ENCODE data around the gene GSE1. TPM values are rescaled to one million over a fixed set of nuclear protein-coding genes. Genes with fewer than 3 reads are reported as not detected.
A peak's percentile ranks its signal among the peaks of the same experiment; 100 is the strongest.

GSE1 gene
- total and polyA plus RNA-seq, 2 of the 13 experiments (the other 11 are each of a cell fraction or from before 2014, with no cell fraction given), result 16.1 to 31.2 TPM

DNA sequence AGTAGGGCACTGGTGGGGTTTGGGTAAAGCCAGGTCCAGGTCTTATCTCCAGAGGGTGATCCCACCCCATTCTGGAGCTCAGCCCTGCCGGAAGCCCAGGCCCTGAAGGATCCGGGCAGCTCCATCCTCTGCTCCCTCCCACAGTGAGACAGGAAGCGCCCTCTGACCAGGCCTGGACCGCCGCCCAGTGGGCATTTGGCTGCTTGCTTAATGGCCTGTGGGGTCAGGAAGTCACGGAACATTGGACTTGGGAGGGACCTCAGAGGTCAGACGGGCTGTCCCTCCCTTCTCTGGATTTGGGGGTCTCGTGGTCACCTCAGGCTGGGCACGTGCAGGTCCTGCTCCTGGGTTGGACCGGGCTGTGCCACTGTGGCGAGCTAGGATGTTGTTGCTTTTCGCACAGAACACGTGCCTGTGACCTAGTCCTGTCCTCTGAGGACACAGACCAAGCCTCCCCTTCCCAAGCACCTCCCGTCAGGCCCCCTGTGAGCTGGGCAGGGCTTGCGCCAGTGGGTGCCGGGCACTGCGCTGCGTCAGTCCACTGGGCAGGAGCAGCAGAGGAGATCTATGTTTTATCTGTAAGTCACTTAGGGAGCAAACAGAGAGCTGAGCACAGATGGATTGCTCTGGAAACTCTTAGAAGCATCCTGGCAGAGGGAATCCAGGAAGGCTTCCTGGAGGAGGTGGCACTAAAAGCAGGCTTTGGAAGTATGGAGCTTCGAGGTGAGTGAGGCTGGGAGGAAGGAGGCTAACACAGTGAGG, 49.4 kb upstream of the GSE1 start (continued):
- TF ChIP-seq PPARG (CRISPR knock-in tag; conservative IDR thresholded peaks at IDR 0.05) (peak; percentile 93), ETV5 (CRISPR knock-in tag; IDR thresholded peaks at IDR 0.05; ENCODE audit: borderline replicate concordance) (peak; percentile 96), ELF1 (CRISPR knock-in tag; IDR thresholded peaks at IDR 0.05) (peak; percentile 70), TBL1XR1 (IDR thresholded peaks at IDR 0.05; ENCODE audit: borderline replicate concordance, low read length, partially characterized antibody) (no peak), HNRNPL (IDR thresholded peaks at IDR 0.05; ENCODE audit: low read depth, low read length) (peak; percentile 91), CHD2 (IDR thresholded peaks at IDR 0.05; ENCODE audit: low read depth, low read length) (no peak), ZNF383 (CRISPR knock-in tag; IDR thresholded peaks at IDR 0.05; ENCODE audit: borderline replicate concordance) (no peak), CC2D1A (CRISPR knock-in tag; IDR thresholded peaks at IDR 0.05) (no peak), SRSF1 (optimal IDR thresholded peaks at IDR 0.05; ENCODE audit: low read depth, low read length) (no peak), ZNF225 (CRISPR knock-in tag; IDR thresholded peaks at IDR 0.05) (no peak; the same call in 1 of the 2 replicates), KLF12 (CRISPR knock-in tag; IDR thresholded peaks at IDR 0.05; ENCODE audit: borderline replicate concordance) (peak; percentile 43; the same call in 1 of the 2 replicates), ZNF260 (CRISPR knock-in tag; IDR thresholded peaks at IDR 0.05; ENCODE audit: borderline replicate concordance, low read depth) (no peak), SRSF9 (IDR thresholded peaks at IDR 0.05; ENCODE audit: borderline replicate concordance, insufficient read depth, low read depth, low read length, poor library complexity, severe bottlenecking) (no peak), IKZF1 (IDR thresholded peaks at IDR 0.05) (no peak), RBM22 (optimal IDR thresholded peaks at IDR 0.05; ENCODE audit: low read length) (peak; percentile 15), PHF20 (CRISPR knock-in tag; IDR thresholded peaks at IDR 0.05) (no peak)
- TF ChIP-seq, protein P1, sequence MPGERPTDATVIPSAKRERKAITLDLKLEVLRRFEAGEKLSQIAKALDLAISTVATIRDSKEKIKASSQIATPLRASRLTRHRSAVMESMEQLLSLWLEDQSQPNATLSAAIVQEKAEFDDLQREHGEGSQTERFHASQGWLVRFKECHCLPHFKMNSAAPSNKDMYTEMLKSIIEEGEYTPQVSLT (CRISPR knock-in tag; IDR thresholded peaks at IDR 0.05; ENCODE audit: borderline replicate concordance, low read depth), result no peak
- TF ChIP-seq, protein P2, sequence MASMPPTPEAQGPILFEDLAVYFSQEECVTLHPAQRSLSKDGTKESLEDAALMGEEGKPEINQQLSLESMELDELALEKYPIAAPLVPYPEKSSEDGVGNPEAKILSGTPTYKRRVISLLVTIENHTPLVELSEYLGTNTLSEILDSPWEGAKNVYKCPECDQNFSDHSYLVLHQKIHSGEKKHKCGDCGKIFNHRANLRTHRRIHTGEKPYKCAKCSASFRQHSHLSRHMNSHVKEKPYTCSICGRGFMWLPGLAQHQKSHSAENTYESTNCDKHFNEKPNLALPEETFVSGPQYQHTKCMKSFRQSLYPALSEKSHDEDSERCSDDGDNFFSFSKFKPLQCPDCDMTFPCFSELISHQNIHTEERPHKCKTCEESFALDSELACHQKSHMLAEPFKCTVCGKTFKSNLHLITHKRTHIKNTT (CRISPR knock-in tag; IDR thresholded peaks at IDR 0.05), result no peak
- TF ChIP-seq, protein P3, sequence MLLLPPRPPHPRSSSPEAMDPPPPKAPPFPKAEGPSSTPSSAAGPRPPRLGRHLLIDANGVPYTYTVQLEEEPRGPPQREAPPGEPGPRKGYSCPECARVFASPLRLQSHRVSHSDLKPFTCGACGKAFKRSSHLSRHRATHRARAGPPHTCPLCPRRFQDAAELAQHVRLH (CRISPR knock-in tag; IDR thresholded peaks at IDR 0.05; ENCODE audit: borderline replicate concordance, low read depth), result peak; percentile 83; the same call in 1 of the 2 replicates
- TF ChIP-seq, protein P4, sequence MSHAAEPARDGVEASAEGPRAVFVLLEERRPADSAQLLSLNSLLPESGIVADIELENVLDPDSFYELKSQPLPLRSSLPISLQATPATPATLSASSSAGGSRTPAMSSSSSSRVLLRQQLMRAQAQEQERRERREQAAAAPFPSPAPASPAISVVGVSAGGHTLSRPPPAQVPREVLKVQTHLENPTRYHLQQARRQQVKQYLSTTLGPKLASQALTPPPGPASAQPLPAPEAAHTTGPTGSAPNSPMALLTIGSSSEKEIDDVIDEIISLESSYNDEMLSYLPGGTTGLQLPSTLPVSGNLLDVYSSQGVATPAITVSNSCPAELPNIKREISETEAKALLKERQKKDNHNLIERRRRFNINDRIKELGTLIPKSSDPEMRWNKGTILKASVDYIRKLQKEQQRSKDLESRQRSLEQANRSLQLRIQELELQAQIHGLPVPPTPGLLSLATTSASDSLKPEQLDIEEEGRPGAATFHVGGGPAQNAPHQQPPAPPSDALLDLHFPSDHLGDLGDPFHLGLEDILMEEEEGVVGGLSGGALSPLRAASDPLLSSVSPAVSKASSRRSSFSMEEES (CRISPR knock-in tag; IDR thresholded peaks at IDR 0.05), result no peak
- TF ChIP-seq, protein P5, sequence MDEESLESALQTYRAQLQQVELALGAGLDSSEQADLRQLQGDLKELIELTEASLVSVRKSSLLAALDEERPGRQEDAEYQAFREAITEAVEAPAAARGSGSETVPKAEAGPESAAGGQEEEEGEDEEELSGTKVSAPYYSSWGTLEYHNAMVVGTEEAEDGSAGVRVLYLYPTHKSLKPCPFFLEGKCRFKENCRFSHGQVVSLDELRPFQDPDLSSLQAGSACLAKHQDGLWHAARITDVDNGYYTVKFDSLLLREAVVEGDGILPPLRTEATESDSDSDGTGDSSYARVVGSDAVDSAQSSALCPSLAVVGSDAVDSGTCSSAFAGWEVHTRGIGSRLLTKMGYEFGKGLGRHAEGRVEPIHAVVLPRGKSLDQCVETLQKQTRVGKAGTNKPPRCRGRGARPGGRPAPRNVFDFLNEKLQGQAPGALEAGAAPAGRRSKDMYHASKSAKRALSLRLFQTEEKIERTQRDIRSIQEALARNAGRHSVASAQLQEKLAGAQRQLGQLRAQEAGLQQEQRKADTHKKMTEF (CRISPR knock-in tag; IDR thresholded peaks at IDR 0.05), result peak; percentile 49; the same call in 1 of the 2 replicates
- TF ChIP-seq, protein P6, sequence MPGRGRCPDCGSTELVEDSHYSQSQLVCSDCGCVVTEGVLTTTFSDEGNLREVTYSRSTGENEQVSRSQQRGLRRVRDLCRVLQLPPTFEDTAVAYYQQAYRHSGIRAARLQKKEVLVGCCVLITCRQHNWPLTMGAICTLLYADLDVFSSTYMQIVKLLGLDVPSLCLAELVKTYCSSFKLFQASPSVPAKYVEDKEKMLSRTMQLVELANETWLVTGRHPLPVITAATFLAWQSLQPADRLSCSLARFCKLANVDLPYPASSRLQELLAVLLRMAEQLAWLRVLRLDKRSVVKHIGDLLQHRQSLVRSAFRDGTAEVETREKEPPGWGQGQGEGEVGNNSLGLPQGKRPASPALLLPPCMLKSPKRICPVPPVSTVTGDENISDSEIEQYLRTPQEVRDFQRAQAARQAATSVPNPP (CRISPR knock-in tag; IDR thresholded peaks at IDR 0.05), result no peak
- TF ChIP-seq, protein P7, sequence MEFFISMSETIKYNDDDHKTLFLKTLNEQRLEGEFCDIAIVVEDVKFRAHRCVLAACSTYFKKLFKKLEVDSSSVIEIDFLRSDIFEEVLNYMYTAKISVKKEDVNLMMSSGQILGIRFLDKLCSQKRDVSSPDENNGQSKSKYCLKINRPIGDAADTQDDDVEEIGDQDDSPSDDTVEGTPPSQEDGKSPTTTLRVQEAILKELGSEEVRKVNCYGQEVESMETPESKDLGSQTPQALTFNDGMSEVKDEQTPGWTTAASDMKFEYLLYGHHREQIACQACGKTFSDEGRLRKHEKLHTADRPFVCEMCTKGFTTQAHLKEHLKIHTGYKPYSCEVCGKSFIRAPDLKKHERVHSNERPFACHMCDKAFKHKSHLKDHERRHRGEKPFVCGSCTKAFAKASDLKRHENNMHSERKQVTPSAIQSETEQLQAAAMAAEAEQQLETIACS (CRISPR knock-in tag; IDR thresholded peaks at IDR 0.05), result no peak
